ENCODE data around the gene RAB42. TPM values are rescaled to one million over a fixed set of nuclear protein-coding genes. Genes with fewer than 3 reads are reported as not detected.

Gene RAB42
- total and polyA plus RNA-seq, 9 of the 15 experiments (the other 6 are each of a cell fraction or from before 2014, with no cell fraction given) = 0.07 to 0.14 (median 0.12) TPM; not detected in 6

GRCh38 chr1:28577738-28578536 is 14.1 kb upstream of the RAB42 start:
- 63% methylated on average over 6 of the region's 6 CpGs for WGBS (ENCODE audit: insufficient coverage, low coverage, missing lambda C conversion rate)
- Histone ChIP-seq H3K4me2 (ENCODE audit: insufficient read depth, low read length) (no peak overlapping the region), H3K4me3 (no peak overlapping the region), H3K9me3 (replicated peaks; ENCODE audit: control insufficient read depth, insufficient read depth, low read depth, low read length) (no peaks in the 10 kb centered on the region), H3K9ac (ENCODE audit: insufficient read depth in 1 of 2, low read depth in 2 of 2, low read length in 2 of 2) (no peak overlapping the region), H2AFZ (ENCODE audit: low read depth, low read length) (no peak overlapping the region), H3K79me2 (ENCODE audit: control insufficient read depth, insufficient read depth, low read length) (peaks cover 42% of the 10 kb centered on the region), H3K36me3 (ENCODE audit: control insufficient read depth, insufficient read depth, low read length) (peaks cover 64% of the 10 kb centered on the region), H3K27me3 (ENCODE audit: control insufficient read depth in 2 of 2, insufficient read depth in 2 of 2, low read length in 2 of 2) (no peaks in the 10 kb centered on the region), H3K9me1 (ENCODE audit: control insufficient read depth, insufficient read depth, low read length) (peaks cover 11% of the 10 kb centered on the region), H3K4me1 (replicated peaks in 1 of 2; ENCODE audit: control insufficient read depth in 2 of 2, insufficient read depth in 2 of 2, low read length in 2 of 2) (peaks cover 17% of the 10 kb centered on the region in 2 experiments; a peak in 4 of 5 replicates), H4K20me1 (replicated peaks; ENCODE audit: control insufficient read depth, insufficient read depth, low read length) (peaks cover 33% of the 10 kb centered on the region), H3K27ac (ENCODE audit: extremely low read depth, low read depth, low read length) (peak overlapping the region; percentile 4; the same call in 2 of the 3 replicates)
- BruUV-seq (replicated peaks) = no TSS peak
- POLR2A ChIA-PET = interaction anchor here (0.6 to 7.5 kb wide), 15 partner anchors 7 to 209 kb away, joined by 3 to 201 read pairs (median 49); partner anchors contain the start of genes PHACTR4, RCC1, RNU11 and TRNAU1AP
- peak; percentile 19 to 46 (median 26) for DNase-seq (ENCODE audit: extremely low read depth in 1 of 4, low spot score in 3 of 4)
- no peak for FAIRE-seq
- in situ Hi-C loops (cut with MboI) (no loop called here), intact Hi-C loops (cut with micrococcal nuclease) (no loop called here)
- CTCF ChIA-PET (ENCODE audit: low intra/inter-chr PET ratio) = interaction anchor here (0.5 to 0.7 kb wide), 2 partner anchors 64 to 1475 kb away, joined by 3 read pairs; no protein-coding TSS in a partner anchor
- ATAC-seq = no peak
- TF ChIP-seq KAT2B (IDR thresholded peaks at IDR 0.05; ENCODE audit: low read depth, low read length) = no peak
- no peak for TF ChIP-seq ZNF445 (CRISPR knock-in tag; IDR thresholded peaks at IDR 0.05; ENCODE audit: low read depth)
- TF ChIP-seq ZNF75A (CRISPR knock-in tag; IDR thresholded peaks at IDR 0.05) = no peak
- no peak for TF ChIP-seq FOXK2 (conservative IDR thresholded peaks at IDR 0.05 in 1 of 2, IDR thresholded peaks at IDR 0.05 in 1 of 2; ENCODE audit: low read depth in 2 of 2)
- no peak for TF ChIP-seq RERE (CRISPR knock-in tag; IDR thresholded peaks at IDR 0.05; ENCODE audit: borderline replicate concordance)
- no peak for TF ChIP-seq KAT8 (IDR thresholded peaks at IDR 0.05; ENCODE audit: low read depth)
- no peak for TF ChIP-seq MECOM (CRISPR knock-in tag; IDR thresholded peaks at IDR 0.05)
- TF ChIP-seq HMBOX1 (IDR thresholded peaks at IDR 0.05) = no peak
- TF ChIP-seq ETV5 (CRISPR knock-in tag; IDR thresholded peaks at IDR 0.05; ENCODE audit: low read depth) = no peak
- TF ChIP-seq ZNF655 (CRISPR knock-in tag; IDR thresholded peaks at IDR 0.05) = no peak
- TF ChIP-seq ZNF197 (CRISPR knock-in tag; IDR thresholded peaks at IDR 0.05; ENCODE audit: low read depth) = no peak
